ENCODE data around the gene ARSB.
"Not testable (repeated sequence)": the region's sequence is repeated elsewhere in the genome, so short reads cannot be mapped to it uniquely, and the experiment has no call there.

ARSB gene

GRCh38 chr5:78903353-78903752 is 81.8 kb downstream of the ARSB start:
- no peak for DNase-seq (ENCODE audit: low read depth)

DNA sequence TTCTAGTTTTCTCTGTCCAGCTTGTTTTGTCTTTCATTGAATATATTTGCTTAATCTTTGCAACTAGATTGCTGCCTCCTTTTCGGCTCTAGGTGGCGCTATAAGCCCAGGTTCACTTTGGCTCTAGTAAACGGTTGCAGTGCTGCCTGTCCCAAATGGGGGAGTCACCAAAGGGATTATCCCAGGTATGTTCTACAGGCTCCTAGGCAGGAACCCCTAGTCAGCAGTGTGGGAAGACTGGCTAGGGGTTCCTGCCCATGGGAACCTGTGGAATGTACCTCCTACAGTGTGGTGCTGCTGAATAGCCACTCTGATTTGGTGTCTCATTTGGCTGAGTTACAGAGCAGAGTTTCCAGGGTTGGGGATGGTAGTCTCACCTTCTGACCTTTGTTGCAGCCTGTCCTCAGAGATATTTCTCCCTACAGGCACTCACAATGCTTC is 85.2 kb downstream of the ARSB start:
- no peak for DNase-seq (ENCODE audit: low read depth)

DNA sequence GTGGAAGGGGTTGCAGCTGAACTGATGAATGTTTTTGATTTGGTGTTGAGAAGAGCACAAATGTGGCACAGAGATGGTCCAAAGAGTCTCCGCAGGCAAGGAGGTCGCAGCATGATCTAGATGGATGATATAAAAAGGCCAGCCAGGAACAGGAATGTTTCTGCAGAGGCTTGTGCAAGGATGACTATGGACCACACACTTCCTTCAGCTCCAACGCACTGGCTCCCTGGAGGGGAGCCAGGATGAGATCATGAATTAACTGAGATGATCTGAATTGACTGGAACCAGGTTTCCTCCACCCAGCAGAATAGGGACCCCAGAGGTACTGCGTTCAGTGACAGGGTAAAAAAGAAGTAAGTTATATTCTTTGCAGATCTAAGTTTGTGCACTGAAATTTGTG is 89.0 kb downstream of the ARSB start:
- DNase-seq (ENCODE audit: low read depth), result no peak

DNA sequence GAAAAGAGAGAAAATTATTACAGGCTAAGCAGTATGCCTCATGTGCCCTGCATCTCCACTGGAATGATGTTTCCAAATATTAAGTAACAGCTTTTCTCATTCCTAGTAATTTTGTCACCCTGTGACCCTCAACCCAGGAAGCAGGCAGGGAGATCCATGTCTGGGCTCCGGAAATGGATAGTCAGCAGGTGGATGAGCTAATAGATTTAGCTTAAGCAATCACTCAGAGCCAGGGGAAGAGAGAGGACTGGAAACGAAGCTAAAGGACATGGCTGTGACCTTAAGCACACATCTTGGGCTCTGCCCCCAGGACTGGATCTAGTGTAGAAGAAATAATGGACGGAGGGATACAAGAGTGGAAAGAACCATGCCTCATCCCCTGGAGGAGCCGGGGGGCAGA is 89.5 kb downstream of the ARSB start:
- no peak for DNase-seq (ENCODE audit: low read depth)

DNA sequence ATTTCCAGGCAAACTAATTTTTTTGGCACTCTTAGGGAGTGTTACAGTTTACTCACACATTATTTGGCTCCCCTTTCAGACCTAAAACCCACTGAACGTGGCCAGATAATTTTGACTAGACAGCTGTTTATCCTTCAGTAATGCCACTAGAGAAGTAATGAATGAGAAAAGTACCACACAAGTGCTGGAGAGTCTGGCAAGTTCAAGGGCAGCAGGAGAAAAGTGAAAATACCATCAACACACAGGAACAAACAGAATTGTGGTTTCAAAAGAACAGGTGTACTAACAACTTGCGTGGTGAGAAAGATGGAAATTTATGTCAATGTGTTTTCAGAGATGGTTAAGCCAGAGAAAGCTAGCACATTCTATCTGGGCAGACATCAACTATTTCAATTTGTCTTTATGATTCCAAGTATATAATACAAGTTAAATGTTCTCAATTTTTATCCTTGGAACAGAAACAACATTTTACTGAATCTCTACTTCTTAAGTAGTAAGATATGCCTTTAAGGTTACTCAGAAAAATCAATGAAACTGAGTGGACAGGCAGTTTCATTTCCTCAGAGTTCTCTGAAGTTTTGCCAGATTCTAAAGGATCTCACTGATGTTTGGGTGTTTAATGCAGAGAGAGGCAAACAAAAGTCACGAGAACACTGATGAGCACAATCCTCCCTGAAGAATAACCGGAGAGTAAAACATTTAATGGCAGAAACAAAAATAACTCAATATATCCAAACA is 91.0 kb downstream of the ARSB start:
- no peak for DNase-seq (ENCODE audit: low read depth)

DNA sequence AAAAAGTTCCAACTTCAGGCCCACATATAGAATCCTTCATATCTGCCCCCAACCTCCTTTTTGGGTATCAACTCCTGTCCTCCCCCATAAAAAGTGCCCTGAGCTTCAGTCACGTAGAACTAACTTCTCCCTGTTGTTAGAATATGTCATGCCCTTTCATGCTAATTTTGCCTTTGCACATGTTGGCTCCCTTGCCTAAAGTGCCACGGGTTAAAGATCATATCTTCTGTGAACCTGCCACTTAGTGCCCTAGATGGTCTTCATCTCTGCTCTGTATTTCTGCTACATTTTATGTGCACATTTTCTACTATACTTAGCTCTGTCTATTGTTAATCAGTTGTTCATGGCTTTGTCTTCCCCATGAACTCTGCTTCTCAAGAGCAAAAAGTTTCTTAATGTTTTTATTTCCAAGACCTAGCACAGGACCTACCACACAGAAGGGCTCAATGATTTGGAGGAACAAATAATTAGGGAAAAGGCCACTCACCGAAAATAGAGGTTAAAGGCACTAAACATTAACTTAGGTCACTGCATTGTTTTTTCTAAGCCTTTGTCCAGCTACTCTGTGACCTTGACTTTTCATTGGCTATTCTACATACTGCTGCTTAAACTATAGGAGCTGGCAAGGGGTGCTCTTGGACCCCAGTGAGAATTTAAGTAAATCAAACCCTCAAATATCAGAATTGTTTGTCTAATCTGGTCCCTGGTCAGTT is 94.3 kb downstream of the ARSB start:
- DNase-seq (ENCODE audit: low read depth), result no peak

GRCh38 chr5:78889369-78890140 is 95.6 kb downstream of the ARSB start:
- no peak for DNase-seq (ENCODE audit: low read depth)

- DNase-seq (ENCODE audit: low read depth), result no peak
Observed at GRCh38 chr5:78888580-78889368, 96.3 kb downstream of the ARSB start.

- no peak for DNase-seq (ENCODE audit: low read depth)
Observed at GRCh38 chr5:78887384-78888118, 97.6 kb downstream of the ARSB start.

- no peak for DNase-seq (ENCODE audit: low read depth)
Observed at GRCh38 chr5:78886341-78887230, 98.5 kb downstream of the ARSB start.

GRCh38 chr5:78881884-78882283 is 103.2 kb downstream of the ARSB start:
- DNase-seq (ENCODE audit: low read depth), result no peak

DNA sequence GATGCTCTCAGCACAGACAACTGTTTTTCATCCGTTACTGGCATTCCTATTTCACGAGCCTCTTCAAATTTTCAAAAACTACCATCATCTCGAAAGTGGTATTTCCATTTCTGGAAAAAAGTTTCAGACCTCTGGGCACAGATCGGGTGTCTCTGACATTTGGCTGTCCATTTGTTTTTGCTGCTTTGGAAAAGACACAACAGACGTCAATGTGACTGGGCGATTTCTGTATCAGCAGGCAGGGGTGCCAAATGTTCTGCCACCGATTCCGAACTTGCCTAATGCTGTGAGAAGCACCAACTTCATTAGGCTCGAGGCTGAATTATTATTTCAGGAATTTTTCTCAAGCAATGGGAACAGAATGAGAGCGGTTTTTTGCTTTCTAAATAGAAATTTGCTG is 105.6 kb downstream of the ARSB start:
- DNase-seq (ENCODE audit: low read depth), result no peak

- DNase-seq (ENCODE audit: low read depth), result not testable (repeated sequence)
Observed at GRCh38 chr5:78866076-78866475, 119.0 kb downstream of the ARSB start.

DNA sequence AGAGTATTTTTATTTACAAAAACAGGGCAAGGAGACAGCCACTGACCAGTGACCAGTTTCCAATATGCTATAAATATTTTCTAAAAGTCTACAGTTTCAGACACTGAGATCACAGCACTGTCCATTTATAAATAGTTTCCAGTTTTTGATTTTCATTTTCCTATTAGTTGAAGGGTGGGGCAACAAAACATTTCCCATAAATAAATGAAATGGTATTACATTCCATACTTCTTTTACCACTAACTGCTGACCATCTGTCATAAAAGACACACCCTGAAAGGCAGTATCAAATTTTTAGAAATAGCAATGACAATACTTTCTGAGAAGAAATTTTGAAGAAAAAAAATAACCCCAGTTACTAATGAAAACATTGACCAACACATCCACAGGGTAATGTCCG is 126.7 kb downstream of the ARSB start:
- no peak for DNase-seq (ENCODE audit: low read depth)

DNA sequence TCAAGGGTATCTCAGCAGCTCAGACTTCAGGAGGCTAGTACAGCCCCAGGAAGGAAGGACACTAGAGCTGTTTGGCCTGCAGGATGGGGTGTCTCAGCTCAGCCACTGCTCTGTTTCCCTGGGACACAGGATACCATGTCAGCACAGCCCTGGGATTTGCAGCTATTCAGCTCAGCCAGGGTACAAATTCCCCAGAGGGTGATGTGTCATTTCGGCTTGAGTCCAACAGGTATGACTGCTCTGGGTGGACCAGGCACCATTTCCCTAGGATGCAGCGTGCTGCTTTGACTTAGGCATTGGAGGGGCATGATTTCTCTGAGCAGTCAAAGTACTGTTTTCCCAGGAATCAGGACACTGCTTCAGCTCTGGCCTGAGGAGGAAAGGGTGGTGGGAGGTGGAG is 130.1 kb downstream of the ARSB start:
- DNase-seq (ENCODE audit: low read depth), result no peak

- not testable (repeated sequence) for DNase-seq (ENCODE audit: low read depth)
Observed at GRCh38 chr5:78851891-78852290, 133.2 kb downstream of the ARSB start.

- DNase-seq (ENCODE audit: low read depth), result no peak
Observed at GRCh38 chr5:78845470-78845869, 139.6 kb downstream of the ARSB start.

DNA sequence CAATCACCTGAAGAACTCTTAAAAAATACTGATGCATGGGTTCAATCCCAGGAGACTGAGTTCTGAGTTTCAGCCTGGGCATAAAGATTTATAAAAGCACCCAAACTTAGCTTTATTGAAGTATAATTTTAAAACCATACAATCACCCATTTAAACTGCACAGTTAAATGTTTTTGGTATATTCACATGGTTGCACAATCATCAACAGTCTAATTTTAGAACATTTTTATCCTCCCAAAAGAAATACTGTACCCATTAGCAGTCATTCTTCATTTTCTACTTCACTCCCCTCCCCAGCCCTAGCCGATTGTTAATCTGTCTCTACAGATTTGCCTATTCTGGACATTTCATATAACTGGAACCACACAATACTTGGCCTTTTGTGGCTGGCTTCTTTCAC is 141.7 kb downstream of the ARSB start:
- DNase-seq (ENCODE audit: low read depth), result no peak

GRCh38 chr5:78841767-78842166 is 143.3 kb downstream of the ARSB start:
- DNase-seq (ENCODE audit: low read depth), result no peak

DNA sequence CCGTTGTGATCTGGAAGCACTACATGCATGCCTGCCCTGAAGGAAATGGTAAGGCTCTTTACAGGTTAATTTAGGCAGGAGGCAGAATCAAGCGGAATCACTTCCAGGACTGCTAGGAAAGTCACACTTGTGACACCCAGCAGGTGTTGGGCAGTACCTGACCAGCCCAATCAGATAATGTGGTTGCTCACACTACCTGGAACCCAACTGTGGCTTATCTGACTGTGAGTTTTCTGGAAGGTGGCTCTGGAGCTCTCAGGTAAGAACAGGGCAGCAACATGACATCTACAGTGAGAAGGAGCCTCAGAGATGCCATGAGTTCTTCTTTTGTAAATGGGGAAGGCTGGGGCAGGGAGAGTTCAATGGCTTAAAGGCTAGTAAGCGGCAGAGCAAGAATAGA is 146.4 kb downstream of the ARSB start:
- no peak for DNase-seq (ENCODE audit: low read depth)
